Measurements from ENCODE around the gene FER1L5. TPM values are rescaled to one million over a fixed set of nuclear protein-coding genes. Genes with fewer than 3 reads are reported as not detected.

The FER1L5 gene
- total RNA-seq, 1 donor, result 0.86 TPM

- H3K4me3 ChIP-seq (ENCODE audit: low read depth, low read length), result no peak overlapping the region
- no peak for TF ChIP-seq CTCF (IDR thresholded peaks at IDR 0.05; ENCODE audit: insufficient read depth, low read depth, low read length)
- DNase-seq (ENCODE audit: low read depth), result no peak
Measured at GRCh38 chr2:96695602-96696001, 53.0 kb downstream of the FER1L5 start.

- no peak for TF ChIP-seq CTCF (IDR thresholded peaks at IDR 0.05; ENCODE audit: insufficient read depth, low read depth, low read length)
- H3K4me3 ChIP-seq (ENCODE audit: low read depth, low read length), result no peak overlapping the region
- DNase-seq (ENCODE audit: low read depth), result no peak
Measured at GRCh38 chr2:96697476-96697875, 54.9 kb downstream of the FER1L5 start.

- DNase-seq (ENCODE audit: low read depth), result no peak
- H3K4me3 ChIP-seq (ENCODE audit: low read depth, low read length), result no peak overlapping the region
- no peak for TF ChIP-seq CTCF (IDR thresholded peaks at IDR 0.05; ENCODE audit: insufficient read depth, low read depth, low read length)
Measured at GRCh38 chr2:96698221-96698861, 55.8 kb downstream of the FER1L5 start.

- TF ChIP-seq CTCF (IDR thresholded peaks at IDR 0.05; ENCODE audit: insufficient read depth, low read depth, low read length), result no peak
- no peak overlapping the region for H3K4me3 ChIP-seq (ENCODE audit: low read depth, low read length)
Measured at GRCh38 chr2:96699021-96699420, 56.5 kb downstream of the FER1L5 start.

GRCh38 chr2:96699621-96700020 is 57.1 kb downstream of the FER1L5 start:
- DNase-seq (ENCODE audit: low read depth), result no peak
- no peak overlapping the region for H3K4me3 ChIP-seq (ENCODE audit: low read depth, low read length)
- no peak for TF ChIP-seq CTCF (IDR thresholded peaks at IDR 0.05; ENCODE audit: insufficient read depth, low read depth, low read length)

More at GRCh38 chr2:96699021-96699420, 56.5 kb downstream of the FER1L5 start:
- no peak for DNase-seq (ENCODE audit: low read depth)

- H3K4me3 ChIP-seq (ENCODE audit: low read depth, low read length), result no peak overlapping the region
- no peak for DNase-seq (ENCODE audit: low read depth)
- TF ChIP-seq CTCF (IDR thresholded peaks at IDR 0.05; ENCODE audit: insufficient read depth, low read depth, low read length), result no peak
Measured at GRCh38 chr2:96700086-96700485, 57.5 kb downstream of the FER1L5 start.

- no peak for DNase-seq (ENCODE audit: low read depth)
- no peak for TF ChIP-seq CTCF (IDR thresholded peaks at IDR 0.05; ENCODE audit: insufficient read depth, low read depth, low read length)
Measured at GRCh38 chr2:96701636-96702035, 59.1 kb downstream of the FER1L5 start.

More at GRCh38 chr2:96701636-96702035, 59.1 kb downstream of the FER1L5 start:
- no peak overlapping the region for H3K4me3 ChIP-seq (ENCODE audit: low read depth, low read length)

Data from fibroblast of villous mesenchyme (primary cell).